HG02885 (cell line): Measurements from ENCODE around the gene SNCB.
A peak's percentile ranks its signal among the peaks of the same experiment; 100 is the strongest.

Experiments
- ATAC-seq: cut with Tn5 transposase; IDR thresholded peaks from one replicate; pipeline ENCODE4 v1.9.1; 2021; ENCODE audit warnings: mild to moderate bottlenecking; ENCODE audit not compliant: unreplicated experiment, poor library complexity

The SNCB gene

GRCh38 chr5:176625966-176626875, 4.1 kb downstream of the SNCB start:
- no peak for ATAC-seq

GRCh38 chr5:176625512-176625911, 4.8 kb downstream of the SNCB start:
- no peak for ATAC-seq

- no peak for ATAC-seq
Measured at GRCh38 chr5:176624938-176625337, 5.4 kb downstream of the SNCB start.

- no peak for ATAC-seq
Measured at GRCh38 chr5:176624142-176624541, 6.2 kb downstream of the SNCB start.

GRCh38 chr5:176621661-176622079, 8.7 kb downstream of the SNCB start:
- no peak for ATAC-seq

- ATAC-seq: no peak
Measured at GRCh38 chr5:176620333-176620981, 9.9 kb downstream of the SNCB start.

- no peak for ATAC-seq
Measured at GRCh38 chr5:176619569-176620332, 10.6 kb downstream of the SNCB start.

GRCh38 chr5:176619203-176619568, 11.1 kb downstream of the SNCB start:
- peak; percentile 77 for ATAC-seq

GRCh38 chr5:176618783-176619182, 11.6 kb downstream of the SNCB start:
- ATAC-seq: no peak

- ATAC-seq: no peak
Measured at GRCh38 chr5:176616511-176616910, 13.8 kb downstream of the SNCB start.

- no peak for ATAC-seq
Measured at GRCh38 chr5:176614805-176615478, 15.4 kb downstream of the SNCB start.

- ATAC-seq: no peak
Measured at GRCh38 chr5:176612855-176613254, 17.5 kb downstream of the SNCB start.

GRCh38 chr5:176612008-176612407, 18.3 kb downstream of the SNCB start:
- ATAC-seq: no peak

- no peak for ATAC-seq
Measured at GRCh38 chr5:176611435-176611834, 18.9 kb downstream of the SNCB start.

- peak; percentile 15 for ATAC-seq
Measured at GRCh38 chr5:176610435-176610773, 19.9 kb downstream of the SNCB start.

GRCh38 chr5:176609724-176610434, 20.5 kb downstream of the SNCB start, which contains the start of gene GPRIN1:
TSS of gene GPRIN1 (minus strand) at chr5:176610156. CDS start at chr5:176599834, 10,322 bp downstream.
- ATAC-seq: peak; percentile 90

- ATAC-seq: peak; percentile 11
Measured at GRCh38 chr5:176608937-176609723, 21.2 kb downstream of the SNCB start.

GRCh38 chr5:176608142-176608705, 22.1 kb downstream of the SNCB start:
- ATAC-seq: no peak

GRCh38 chr5:176606875-176607274, 23.5 kb downstream of the SNCB start:
- no peak for ATAC-seq
